ENCODE measurements around the gene CNTNAP2. TPM values are rescaled to one million over a fixed set of nuclear protein-coding genes. Genes with fewer than 3 reads are reported as not detected.

The CNTNAP2 gene
- polyA plus RNA-seq, 4 donors, result 22.5 to 28.4 (median 26.7) TPM

GRCh38 chr7:146735992-146736391 lies 619.4 kb downstream of the CNTNAP2 start:
- DNase-seq (ENCODE audit: low read depth in 4 of 4, low spot score in 3 of 4), result no peak

GRCh38 chr7:146736446-146737190 lies 620.0 kb downstream of the CNTNAP2 start:
- DNase-seq (ENCODE audit: low read depth in 4 of 4, low spot score in 3 of 4), result no peak

- no peak for DNase-seq (ENCODE audit: low read depth in 4 of 4, low spot score in 3 of 4)
These were observed 623.4 kb downstream of the CNTNAP2 start for GRCh38 chr7:146740039-146740438.

GRCh38 chr7:146741911-146742310 lies 625.3 kb downstream of the CNTNAP2 start:
- DNase-seq (ENCODE audit: low read depth in 4 of 4, low spot score in 3 of 4), result no peak

GRCh38 chr7:146754385-146754784 lies 637.8 kb downstream of the CNTNAP2 start:
- DNase-seq (ENCODE audit: low read depth in 4 of 4, low spot score in 3 of 4), result no peak

GRCh38 chr7:146755585-146755984 lies 639.0 kb downstream of the CNTNAP2 start:
- DNase-seq (ENCODE audit: low read depth in 4 of 4, low spot score in 3 of 4), result no peak

- DNase-seq (ENCODE audit: low read depth in 4 of 4, low spot score in 3 of 4), result no peak
These were observed 647.9 kb downstream of the CNTNAP2 start for GRCh38 chr7:146764458-146764857.

- no peak for DNase-seq (ENCODE audit: low read depth in 4 of 4, low spot score in 3 of 4)
These were observed 652.4 kb downstream of the CNTNAP2 start for GRCh38 chr7:146768957-146769356.

- peak in 1 of 4 donors; percentile 3 for DNase-seq (ENCODE audit: low read depth in 4 of 4, low spot score in 3 of 4)
These were observed 656.0 kb downstream of the CNTNAP2 start for GRCh38 chr7:146772601-146773000.

GRCh38 chr7:146773506-146773905 lies 656.9 kb downstream of the CNTNAP2 start:
- DNase-seq (ENCODE audit: low read depth in 4 of 4, low spot score in 3 of 4), result no peak

- DNase-seq (ENCODE audit: low read depth in 4 of 4, low spot score in 3 of 4), result no peak
These were observed 664.9 kb downstream of the CNTNAP2 start for GRCh38 chr7:146781352-146782116.

- no peak for DNase-seq (ENCODE audit: low read depth in 4 of 4, low spot score in 3 of 4)
These were observed 670.7 kb downstream of the CNTNAP2 start for GRCh38 chr7:146787266-146787665.

- DNase-seq (ENCODE audit: low read depth in 4 of 4, low spot score in 3 of 4), result no peak
These were observed 671.4 kb downstream of the CNTNAP2 start for GRCh38 chr7:146788008-146788407.

- DNase-seq (ENCODE audit: low read depth in 4 of 4, low spot score in 3 of 4), result no peak
These were observed 675.0 kb downstream of the CNTNAP2 start for GRCh38 chr7:146791344-146792285.

- no peak for DNase-seq (ENCODE audit: low read depth in 4 of 4, low spot score in 3 of 4)
These were observed 688.0 kb downstream of the CNTNAP2 start for GRCh38 chr7:146804620-146805019.

GRCh38 chr7:146805082-146805481 lies 688.5 kb downstream of the CNTNAP2 start:
- no peak for DNase-seq (ENCODE audit: low read depth in 4 of 4, low spot score in 3 of 4)

GRCh38 chr7:146826329-146826728 lies 709.7 kb downstream of the CNTNAP2 start:
- no peak for DNase-seq (ENCODE audit: low read depth in 4 of 4, low spot score in 3 of 4)

- DNase-seq (ENCODE audit: low read depth in 4 of 4, low spot score in 3 of 4), result no peak
These were observed 714.1 kb downstream of the CNTNAP2 start for GRCh38 chr7:146830686-146831085.

GRCh38 chr7:146831875-146832274 lies 715.3 kb downstream of the CNTNAP2 start:
- DNase-seq (ENCODE audit: low read depth in 4 of 4, low spot score in 3 of 4), result no peak

- no peak for DNase-seq (ENCODE audit: low read depth in 4 of 4, low spot score in 3 of 4)
These were observed 727.8 kb downstream of the CNTNAP2 start for GRCh38 chr7:146844405-146844804.

GRCh38 chr7:146858690-146859089 lies 742.1 kb downstream of the CNTNAP2 start:
- DNase-seq (ENCODE audit: low read depth in 4 of 4, low spot score in 3 of 4), result no peak

All from right renal pelvis (tissue), 4 donors.